GM21619 (cell line): ENCODE data around the gene SLC12A2.

Source experiments
- ATAC-seq: cut with Tn5 transposase; IDR thresholded peaks from one replicate; pipeline ENCODE4 v1.9.1; 2021; ENCODE audit not compliant: unreplicated experiment

SLC12A2 gene

DNA sequence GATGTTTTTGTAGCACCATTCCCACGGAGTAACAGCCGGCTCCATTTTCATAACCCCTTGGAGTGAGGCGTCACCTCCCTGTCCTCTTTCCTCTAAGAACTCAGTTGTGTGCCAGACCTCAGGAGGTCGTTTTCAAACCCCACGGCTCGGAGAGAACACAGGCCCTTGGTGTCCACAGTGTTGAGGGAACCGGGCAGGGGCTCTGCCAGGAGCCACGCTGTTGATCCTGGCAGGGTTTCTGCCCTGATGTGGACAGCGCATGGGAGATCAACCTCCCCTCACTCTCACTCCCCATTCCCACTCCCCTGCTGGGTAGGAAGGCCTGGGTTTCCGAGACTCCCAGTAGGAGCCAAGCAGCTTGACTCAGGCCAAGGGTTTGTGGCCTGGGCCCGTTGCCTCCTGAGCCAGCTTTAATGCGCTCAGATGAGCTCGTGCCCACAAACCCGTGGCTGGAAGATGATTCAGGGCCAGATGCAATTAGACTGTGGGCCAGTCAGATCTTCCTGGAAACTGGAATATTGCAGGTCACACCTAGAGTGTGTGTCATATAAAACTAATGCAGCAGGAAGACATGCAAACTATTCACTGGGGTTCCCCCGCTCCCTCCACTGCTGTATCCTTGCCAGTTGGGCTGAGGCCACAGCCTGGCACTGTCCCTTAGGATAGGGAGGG, 133.4 kb downstream of the SLC12A2 start:
- ATAC-seq = no peak

- no peak for ATAC-seq
Measured at GRCh38 chr5:128220841-128221240, 137.3 kb downstream of the SLC12A2 start.

DNA sequence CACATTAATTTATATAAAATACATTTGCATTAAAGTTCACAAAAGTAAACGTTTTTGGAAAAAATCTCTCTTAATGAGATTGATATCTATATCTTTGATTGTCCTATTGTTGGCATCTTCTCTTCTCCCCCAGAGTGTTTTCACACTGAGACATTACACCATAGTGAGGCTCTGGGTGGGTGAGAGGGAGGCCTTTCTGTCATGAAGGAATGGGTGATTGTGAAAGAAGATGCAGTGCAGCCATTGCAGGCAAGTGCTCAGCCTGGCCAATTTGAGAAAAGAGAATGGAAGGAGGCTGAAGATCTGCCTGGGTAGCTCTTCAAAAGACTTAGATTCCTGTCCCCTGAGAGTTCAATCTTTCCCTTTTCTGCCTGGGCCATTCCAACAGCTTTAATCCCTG, 140.8 kb downstream of the SLC12A2 start:
- ATAC-seq = no peak

- no peak for ATAC-seq
Measured at GRCh38 chr5:128225245-128226030, 141.9 kb downstream of the SLC12A2 start.

DNA sequence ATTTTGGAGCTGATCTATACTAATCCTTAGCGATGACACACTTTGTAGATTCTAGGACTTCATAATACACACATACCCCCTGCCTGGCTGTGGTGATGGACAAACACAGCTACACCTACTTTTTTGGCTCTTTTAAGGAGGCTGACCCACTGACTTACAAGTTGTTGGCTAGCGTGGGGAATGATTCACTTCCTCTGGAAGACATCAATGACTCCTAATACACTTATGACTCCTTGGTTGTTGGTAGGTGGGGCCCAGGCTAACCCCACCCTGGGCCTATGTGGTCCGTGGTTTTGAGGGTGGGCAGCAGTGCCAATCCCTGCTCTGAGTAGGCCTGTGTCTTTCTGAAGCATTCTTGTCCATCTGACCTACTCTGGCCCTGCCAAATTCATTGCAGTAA, 144.4 kb downstream of the SLC12A2 start:
- no peak for ATAC-seq

DNA sequence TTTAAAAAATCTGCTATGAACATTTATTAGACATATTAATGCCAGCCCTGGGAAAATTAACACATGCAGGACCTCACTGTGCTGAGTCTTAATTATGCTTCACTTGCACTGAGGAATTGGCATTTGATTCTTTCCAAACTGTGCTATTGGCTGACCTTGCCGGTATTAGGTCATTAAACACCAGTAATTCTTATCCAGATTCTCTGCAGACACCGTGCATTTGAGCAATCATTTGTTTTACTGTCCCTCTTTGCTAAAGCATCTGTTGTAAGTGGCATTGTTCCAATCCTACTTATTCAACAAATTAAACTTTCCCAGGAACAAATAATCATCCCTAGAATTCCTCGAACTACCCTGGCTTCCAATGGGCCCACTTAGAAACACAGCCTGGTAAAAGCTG, 145.0 kb downstream of the SLC12A2 start:
- no peak for ATAC-seq

DNA sequence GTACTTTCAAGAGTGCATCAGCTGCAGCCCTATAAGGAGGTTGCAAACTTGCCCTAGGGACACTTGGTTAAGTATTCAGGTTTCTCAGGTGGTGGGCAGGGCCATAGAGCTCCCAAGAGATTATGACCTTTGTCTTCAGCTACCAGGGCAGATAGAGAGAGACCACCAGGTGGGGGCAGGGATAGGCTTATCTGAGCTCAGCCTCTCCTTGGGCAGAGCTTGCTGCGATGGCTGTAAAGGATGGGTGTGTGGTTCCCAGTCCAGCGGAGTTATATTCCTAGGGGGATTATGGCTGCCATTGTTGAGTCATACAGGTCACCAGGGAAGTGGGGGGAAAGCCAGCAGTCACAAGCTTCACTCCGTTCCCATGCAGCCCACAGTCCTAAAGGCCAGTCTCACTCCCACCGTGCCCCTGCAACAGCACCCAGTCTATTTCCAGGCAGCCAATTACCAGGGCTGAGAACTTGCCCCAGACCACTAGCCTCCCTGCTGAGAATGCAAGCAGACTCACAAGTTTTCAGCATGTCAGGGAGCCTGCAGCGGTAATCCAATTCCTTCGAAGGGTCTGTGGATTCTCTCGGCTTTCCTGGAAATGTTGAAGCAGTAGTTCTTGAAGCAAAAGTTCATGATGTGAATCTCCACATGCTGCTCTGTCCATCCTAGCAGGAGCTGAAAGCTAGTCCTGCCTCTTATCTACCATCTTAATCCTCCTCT, 151.5 kb downstream of the SLC12A2 start:
- no peak for ATAC-seq

DNA sequence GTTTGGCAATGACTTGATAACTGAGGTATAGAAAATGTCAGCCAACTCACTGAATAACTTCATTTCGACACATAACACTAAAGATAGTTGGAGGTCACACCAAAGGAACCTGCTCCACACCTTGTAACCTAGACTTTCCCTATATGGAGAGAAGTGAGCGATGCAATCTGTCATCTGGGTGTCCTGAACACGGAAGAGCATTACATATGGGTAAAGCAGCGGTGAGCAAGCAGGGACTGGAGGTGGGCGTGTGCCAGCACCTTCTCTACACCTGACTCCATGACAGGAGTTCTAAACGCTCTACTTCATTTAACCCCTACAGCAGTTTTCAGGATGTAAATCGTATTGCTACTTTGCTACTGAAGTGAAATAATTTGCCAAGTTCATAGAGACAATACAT, 152.8 kb downstream of the SLC12A2 start:
- ATAC-seq = no peak

GRCh38 chr5:128237000-128237399, 153.4 kb downstream of the SLC12A2 start:
- no peak for ATAC-seq

- ATAC-seq = no peak
Measured at GRCh38 chr5:128237546-128237945, 154.0 kb downstream of the SLC12A2 start.
